22Rv1 (cell line): Measurements from ENCODE around the gene PRSS33.

Experiments
- ZFX ChIP-seq: fragments of 450-650 bp; IDR thresholded peaks from 2 replicates; pipeline ENCODE4 v1.6.1; 2017; ENCODE audit warnings: antibody characterized with exemption, borderline replicate concordance
- TF ChIP-seq, protein P1 (sequence below): fragments of 450-650 bp; IDR thresholded peaks from 2 replicates; pipeline ENCODE4 v1.5.1; 2017; ENCODE audit warnings: mild to moderate bottlenecking

DNA sequence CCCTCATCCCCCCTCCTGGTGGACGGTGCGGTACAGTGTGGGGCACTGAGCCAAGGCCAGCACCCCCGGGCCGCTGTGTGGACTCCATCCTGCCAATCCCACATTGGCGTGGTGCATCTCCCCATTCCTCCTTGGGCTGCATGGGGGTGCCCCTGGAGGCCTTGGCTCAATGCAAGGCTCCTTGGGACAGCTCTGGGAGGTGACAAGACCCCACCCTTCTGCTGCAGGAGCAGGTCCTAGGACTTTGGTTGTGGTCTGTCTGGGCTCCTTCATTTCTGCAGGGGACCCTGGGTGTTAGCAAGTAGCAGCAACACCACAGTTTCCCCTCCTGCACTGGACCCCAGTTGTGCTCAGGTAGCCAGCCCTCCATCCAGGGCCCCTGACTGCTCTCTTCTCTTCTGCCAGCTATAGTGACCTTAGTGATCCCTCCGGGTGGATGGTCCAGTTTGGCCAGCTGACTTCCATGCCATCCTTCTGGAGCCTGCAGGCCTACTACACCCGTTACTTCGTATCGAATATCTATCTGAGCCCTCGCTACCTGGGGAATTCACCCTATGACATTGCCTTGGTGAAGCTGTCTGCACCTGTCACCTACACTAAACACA, 31.0 kb upstream of the PRSS33 start:
- TF ChIP-seq, protein P1, sequence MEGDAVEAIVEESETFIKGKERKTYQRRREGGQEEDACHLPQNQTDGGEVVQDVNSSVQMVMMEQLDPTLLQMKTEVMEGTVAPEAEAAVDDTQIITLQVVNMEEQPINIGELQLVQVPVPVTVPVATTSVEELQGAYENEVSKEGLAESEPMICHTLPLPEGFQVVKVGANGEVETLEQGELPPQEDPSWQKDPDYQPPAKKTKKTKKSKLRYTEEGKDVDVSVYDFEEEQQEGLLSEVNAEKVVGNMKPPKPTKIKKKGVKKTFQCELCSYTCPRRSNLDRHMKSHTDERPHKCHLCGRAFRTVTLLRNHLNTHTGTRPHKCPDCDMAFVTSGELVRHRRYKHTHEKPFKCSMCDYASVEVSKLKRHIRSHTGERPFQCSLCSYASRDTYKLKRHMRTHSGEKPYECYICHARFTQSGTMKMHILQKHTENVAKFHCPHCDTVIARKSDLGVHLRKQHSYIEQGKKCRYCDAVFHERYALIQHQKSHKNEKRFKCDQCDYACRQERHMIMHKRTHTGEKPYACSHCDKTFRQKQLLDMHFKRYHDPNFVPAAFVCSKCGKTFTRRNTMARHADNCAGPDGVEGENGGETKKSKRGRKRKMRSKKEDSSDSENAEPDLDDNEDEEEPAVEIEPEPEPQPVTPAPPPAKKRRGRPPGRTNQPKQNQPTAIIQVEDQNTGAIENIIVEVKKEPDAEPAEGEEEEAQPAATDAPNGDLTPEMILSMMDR: no peak
- no peak for TF ChIP-seq ZFX
